Renal pelvis (tissue), 4 donors: ENCODE data around the gene STX16. TPM values are rescaled to one million over a fixed set of nuclear protein-coding genes. Genes with fewer than 3 reads are reported as not detected.
"Not testable (repeated sequence)": the region's sequence is repeated elsewhere in the genome, so short reads cannot be mapped to it uniquely, and the experiment has no call there.

Source experiments
- DNase-seq: peaks from one replicate; pipeline ENCODE4 v3.0.0-alpha.2; 2013
- polyA plus RNA-seq, 3 donors: library from polyadenylated mRNA; unstranded; fragments of 120-200 nt; gene quantifications; one replicate each; pipeline ENCODE4 v1.2.1, GENCODE V29; 2013; ENCODE audit not compliant: insufficient read length in 3 of 3

The STX16 gene
- polyA plus RNA-seq, 3 donors, result 49.6 to 89.2 (median 76.7) TPM

GRCh38 chr20:58634059-58634458, 17.0 kb upstream of the STX16 start:
- DNase-seq, result no peak

- DNase-seq, result peak; percentile 69
Observed at GRCh38 chr20:58634521-58635278, 16.4 kb upstream of the STX16 start.

GRCh38 chr20:58635279-58635665, 15.8 kb upstream of the STX16 start:
- no peak for DNase-seq

GRCh38 chr20:58636396-58636982, 14.6 kb upstream of the STX16 start:
- no peak for DNase-seq

- DNase-seq, result no peak
Observed at GRCh38 chr20:58636983-58637421, 14.1 kb upstream of the STX16 start.

- DNase-seq, result no peak
Observed at GRCh38 chr20:58637466-58638213, 13.4 kb upstream of the STX16 start.

- DNase-seq, result no peak
Observed at GRCh38 chr20:58638467-58639181, 12.5 kb upstream of the STX16 start.

GRCh38 chr20:58639182-58640146, 11.6 kb upstream of the STX16 start:
- no peak for DNase-seq

- no peak for DNase-seq
Observed at GRCh38 chr20:58640446-58640845, 10.6 kb upstream of the STX16 start.

- DNase-seq, result no peak
Observed at GRCh38 chr20:58642441-58642840, 8.6 kb upstream of the STX16 start.

- DNase-seq, result not testable (repeated sequence)
Observed at GRCh38 chr20:58642896-58643295, 8.2 kb upstream of the STX16 start.

- DNase-seq, result no peak
Observed at GRCh38 chr20:58645412-58645968, 5.6 kb upstream of the STX16 start.

- no peak for DNase-seq
Observed at GRCh38 chr20:58646257-58646656, 4.8 kb upstream of the STX16 start.

GRCh38 chr20:58646703-58647102, 4.4 kb upstream of the STX16 start:
- no peak for DNase-seq

GRCh38 chr20:58647162-58647795, 3.8 kb upstream of the STX16 start:
- DNase-seq, result no peak

- peak; percentile 49 for DNase-seq
Observed at GRCh38 chr20:58647796-58648501, 3.1 kb upstream of the STX16 start.

- DNase-seq, result not testable (repeated sequence)
Observed at GRCh38 chr20:58648502-58648825, 2.6 kb upstream of the STX16 start.

GRCh38 chr20:58649288-58650180, 1.5 kb upstream of the STX16 start:
- DNase-seq, result no peak
